Measurements from ENCODE around the gene ADD1.

Gene ADD1

DNA sequence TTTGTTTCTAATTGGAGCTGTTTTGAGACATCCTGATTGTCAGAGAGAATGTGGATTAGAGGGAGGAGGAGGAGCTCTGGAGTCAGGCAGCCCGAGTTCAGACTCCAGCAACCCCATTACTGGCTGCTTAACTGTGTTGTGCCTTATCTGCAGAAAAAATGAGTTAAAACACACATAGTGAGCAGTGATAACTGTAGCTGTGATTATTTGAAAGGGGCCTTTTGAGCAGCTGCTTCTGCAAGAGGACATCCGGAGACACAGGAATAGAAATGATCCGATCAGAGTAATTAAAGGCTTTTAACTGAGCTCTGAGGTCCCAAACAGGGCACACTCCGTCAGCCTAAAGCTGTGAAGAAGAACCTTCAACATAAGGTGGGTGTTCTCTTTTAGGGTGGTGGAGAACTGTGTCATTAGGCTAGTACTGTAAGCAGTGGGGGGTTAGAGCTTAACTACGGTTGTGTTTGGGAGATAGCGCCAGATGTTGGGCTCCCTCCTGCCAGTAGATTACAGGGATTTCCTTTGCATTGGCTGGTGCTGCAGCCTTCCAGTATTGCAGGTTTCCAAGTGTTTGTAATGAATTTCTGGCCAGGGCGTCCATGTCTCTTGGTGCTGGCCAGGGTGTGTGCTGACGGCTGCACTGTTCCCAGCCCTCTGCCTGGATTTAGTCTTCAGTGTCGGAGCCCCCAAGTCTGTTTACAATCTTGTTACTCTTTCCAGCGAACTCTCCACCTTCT lies 24.3 kb downstream of the ADD1 start:
- Mint-ChIP-seq H3K9me3 (no peaks in the 10 kb centered on the region), H3K27ac (no peak overlapping the region), H3K4me3 (no peak overlapping the region), H3K27me3 (no peaks in the 10 kb centered on the region), H3K4me1 (peaks cover 74% of the 10 kb centered on the region)
- ATAC-seq (no peak), DNase-seq (no peak)

DNA sequence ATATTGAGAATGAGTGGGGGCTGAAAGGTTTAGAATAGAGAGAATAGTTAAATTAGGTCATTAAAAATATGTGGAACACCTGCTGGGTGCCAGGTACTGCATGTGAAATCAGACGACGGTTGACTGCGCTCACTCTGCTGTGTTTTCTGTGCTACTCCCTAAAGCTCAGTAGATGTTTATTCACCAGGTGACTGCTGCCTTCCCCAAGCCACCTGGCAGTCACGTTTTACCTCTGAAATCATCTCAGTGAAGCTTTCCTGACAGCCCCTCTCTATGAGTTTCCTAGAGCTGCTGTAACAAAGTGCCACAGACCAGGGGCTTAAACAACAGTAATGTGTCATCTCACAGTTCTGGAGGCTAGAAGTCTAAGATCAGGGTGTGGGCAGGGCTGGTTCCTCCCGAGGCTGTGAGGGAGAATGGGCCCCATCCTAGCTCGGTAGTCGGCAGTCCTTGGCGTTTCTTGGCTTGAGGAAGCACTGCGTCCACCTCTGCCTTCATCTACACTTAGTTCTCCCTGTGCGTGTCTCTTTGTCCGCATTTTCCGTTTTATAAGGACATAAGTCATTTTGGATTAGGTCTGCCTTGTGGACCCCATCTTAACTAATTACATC lies 25.3 kb downstream of the ADD1 start:
- peaks cover 73% of the 10 kb centered on the region for H3K4me1 Mint-ChIP-seq
- ATAC-seq (no peak), DNase-seq (no peak)
- no peak overlapping the region for H3K4me3 Mint-ChIP-seq
- no peak overlapping the region for H3K27ac Mint-ChIP-seq
- no peaks in the 10 kb centered on the region for H3K27me3 Mint-ChIP-seq
- H3K9me3 Mint-ChIP-seq: no peaks in the 10 kb centered on the region

- Mint-ChIP-seq H3K27me3 (no peaks in the 10 kb centered on the region), H3K27ac (no peak overlapping the region), H3K4me3 (no peak overlapping the region), H3K4me1 (peaks cover 70% of the 10 kb centered on the region), H3K9me3 (no peaks in the 10 kb centered on the region)
- ATAC-seq: no peak
- no peak for DNase-seq
Observed at GRCh38 chr4:2869659-2870058, 26.0 kb downstream of the ADD1 start.

DNA sequence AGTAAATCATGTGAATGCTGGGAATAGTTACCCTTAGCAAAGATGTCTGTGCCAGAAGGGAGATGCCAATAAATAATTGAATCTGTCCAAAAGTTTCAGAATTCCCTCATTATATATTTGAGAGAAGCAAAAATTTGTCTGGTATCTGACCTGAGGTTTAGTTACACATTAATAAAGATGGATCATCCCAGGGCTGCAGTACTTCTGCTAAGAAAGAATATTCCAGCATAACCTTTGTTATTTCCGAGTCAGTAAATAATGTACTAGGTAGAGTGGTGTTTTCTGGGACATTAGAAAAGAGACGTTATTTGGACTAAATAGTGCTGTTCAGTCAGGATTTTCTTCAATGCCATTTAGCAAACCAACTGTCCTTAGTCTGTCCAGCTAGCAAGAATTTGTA lies 26.4 kb downstream of the ADD1 start:
- Mint-ChIP-seq H3K9me3 (no peaks in the 10 kb centered on the region), H3K27ac (no peak overlapping the region), H3K4me1 (peaks cover 66% of the 10 kb centered on the region), H3K27me3 (no peaks in the 10 kb centered on the region), H3K4me3 (no peak overlapping the region)
- ATAC-seq (no peak), DNase-seq (no peak)

DNA sequence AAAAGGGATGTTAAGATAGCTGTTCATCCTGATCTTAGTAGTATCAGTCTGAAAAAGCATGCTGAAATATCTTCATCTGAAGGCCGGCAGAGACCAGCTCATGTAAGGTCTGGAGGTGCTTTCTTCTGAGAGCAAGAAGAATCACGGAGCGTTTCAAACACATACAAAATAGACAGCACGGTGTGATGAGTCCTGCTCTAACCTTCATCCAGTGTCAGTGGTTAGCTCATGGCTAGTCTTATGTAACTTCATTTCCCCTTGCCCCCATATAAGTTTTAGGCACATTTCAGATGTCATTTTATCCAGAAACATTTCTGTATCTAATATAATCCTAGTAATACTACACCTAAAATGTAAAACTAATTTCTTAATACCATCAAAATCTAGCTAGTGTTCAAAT lies 27.8 kb downstream of the ADD1 start:
- DNase-seq (no peak), ATAC-seq (no peak)
- no peak overlapping the region for H3K4me3 Mint-ChIP-seq
- peaks cover 53% of the 10 kb centered on the region for H3K4me1 Mint-ChIP-seq
- no peaks in the 10 kb centered on the region for H3K27me3 Mint-ChIP-seq
- H3K9me3 Mint-ChIP-seq: no peaks in the 10 kb centered on the region
- no peak overlapping the region for H3K27ac Mint-ChIP-seq

DNA sequence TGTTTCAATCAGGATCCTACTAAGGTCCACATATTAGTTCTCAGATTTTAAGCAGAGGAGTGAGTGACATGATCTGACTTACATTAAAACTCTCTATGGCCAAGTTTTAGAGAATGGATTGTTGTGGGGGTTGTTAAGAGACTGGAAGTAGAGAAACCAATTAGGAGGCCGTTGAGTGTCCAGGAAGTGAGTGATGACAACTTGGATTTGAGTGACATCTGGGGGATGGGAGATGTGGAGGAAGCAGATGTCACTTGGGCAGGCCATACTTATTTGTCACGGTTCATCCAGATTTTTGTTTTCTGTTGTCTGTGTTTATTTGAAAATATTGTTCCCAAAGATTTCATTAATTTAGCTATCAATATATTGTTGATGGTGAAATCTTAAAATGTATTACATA lies 28.3 kb downstream of the ADD1 start:
- Mint-ChIP-seq H3K9me3 (no peaks in the 10 kb centered on the region), H3K4me1 (peaks cover 49% of the 10 kb centered on the region), H3K27me3 (no peaks in the 10 kb centered on the region), H3K4me3 (no peak overlapping the region), H3K27ac (no peak overlapping the region)
- ATAC-seq: peak; percentile 61
- DNase-seq: no peak

GRCh38 chr4:2873329-2873728 lies 29.7 kb downstream of the ADD1 start:
- no peak overlapping the region for H3K27ac Mint-ChIP-seq
- no peaks in the 10 kb centered on the region for H3K27me3 Mint-ChIP-seq
- DNase-seq (no peak), ATAC-seq (no peak)
- H3K9me3 Mint-ChIP-seq: no peaks in the 10 kb centered on the region
- H3K4me1 Mint-ChIP-seq: peaks cover 51% of the 10 kb centered on the region
- H3K4me3 Mint-ChIP-seq: no peak overlapping the region

DNA sequence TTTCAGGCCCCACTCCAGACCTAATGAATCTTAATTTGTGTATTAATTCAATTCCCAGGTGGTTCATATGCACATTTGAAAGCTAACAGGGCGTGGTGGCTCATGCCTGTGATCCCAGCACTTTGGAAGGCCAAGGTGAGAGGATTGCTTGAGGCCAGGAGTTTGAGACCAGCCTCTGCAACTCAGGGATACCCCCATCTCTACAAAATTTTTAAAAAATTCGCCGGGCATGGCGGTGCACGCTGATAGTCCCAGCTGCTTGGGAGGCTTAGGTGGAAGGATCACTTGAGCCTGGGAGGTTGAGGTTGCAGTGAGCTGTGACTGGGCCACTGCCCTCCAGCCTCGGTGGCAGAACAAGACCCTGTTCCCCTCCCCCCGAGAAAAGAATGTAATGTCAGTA lies 31.2 kb downstream of the ADD1 start:
- no peak for ATAC-seq
- no peak overlapping the region for H3K27ac Mint-ChIP-seq

DNA sequence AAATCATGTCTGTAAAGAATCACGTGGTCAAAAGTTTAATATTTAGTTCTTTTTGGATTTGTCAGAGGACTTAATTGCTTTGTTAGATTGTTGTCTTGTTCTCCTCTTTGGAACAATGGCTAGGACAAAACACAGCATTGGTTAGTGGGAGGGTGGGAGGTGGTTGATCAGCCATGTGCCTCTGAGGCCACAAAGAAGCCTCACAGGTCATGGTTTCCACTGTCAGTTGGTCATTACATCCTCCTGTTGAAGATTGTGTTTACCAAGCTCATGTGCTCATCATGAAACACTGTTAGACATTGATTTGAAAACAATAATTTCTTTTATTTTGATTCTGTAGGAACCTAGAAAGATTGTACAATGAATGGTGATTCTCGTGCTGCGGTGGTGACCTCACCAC lies 31.9 kb downstream of the ADD1 start:
- ATAC-seq: no peak
- Mint-ChIP-seq H3K9me3 (no peaks in the 10 kb centered on the region), H3K27me3 (no peaks in the 10 kb centered on the region), H3K27ac (no peak overlapping the region), H3K4me3 (no peak overlapping the region), H3K4me1 (peaks cover 28% of the 10 kb centered on the region)
- no peak for DNase-seq

More for the DNA sequence above, 31.2 kb downstream of the ADD1 start:
- no peak for DNase-seq
- Mint-ChIP-seq H3K9me3 (no peaks in the 10 kb centered on the region), H3K27me3 (no peaks in the 10 kb centered on the region), H3K4me3 (no peak overlapping the region), H3K4me1 (peaks cover 35% of the 10 kb centered on the region)

GRCh38 chr4:2878346-2878745 lies 34.7 kb downstream of the ADD1 start:
- no peaks in the 10 kb centered on the region for H3K9me3 Mint-ChIP-seq
- peaks cover 12% of the 10 kb centered on the region for H3K4me1 Mint-ChIP-seq
- H3K4me3 Mint-ChIP-seq: no peak overlapping the region
- ATAC-seq (no peak), DNase-seq (no peak)
- H3K27ac Mint-ChIP-seq: peak overlapping the region in 1 of 2 donors; percentile 75
- no peaks in the 10 kb centered on the region for H3K27me3 Mint-ChIP-seq

DNA sequence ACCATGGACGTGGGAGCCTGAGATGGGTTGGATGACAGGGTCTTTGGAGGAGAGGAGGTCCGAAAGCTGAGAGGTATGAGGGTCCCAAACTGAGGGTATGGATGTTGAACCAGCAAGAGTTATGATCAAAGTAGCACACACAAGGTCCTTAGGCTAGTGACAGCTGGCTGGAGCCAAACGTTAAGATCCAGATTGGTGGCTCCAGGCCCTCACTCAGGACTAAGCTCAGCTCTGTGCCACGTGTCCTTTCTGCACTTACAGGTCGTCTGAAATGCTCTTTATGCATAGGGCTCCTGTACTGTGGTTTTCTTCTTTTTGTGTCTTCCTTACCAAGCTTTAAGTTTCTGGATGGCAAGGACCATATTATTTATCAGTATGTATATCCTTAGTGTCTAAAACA lies 35.4 kb downstream of the ADD1 start:
- H3K9me3 Mint-ChIP-seq: no peaks in the 10 kb centered on the region
- no peaks in the 10 kb centered on the region for H3K27me3 Mint-ChIP-seq
- peaks cover 12% of the 10 kb centered on the region for H3K4me1 Mint-ChIP-seq
- no peak overlapping the region for H3K4me3 Mint-ChIP-seq
- DNase-seq (no peak), ATAC-seq (no peak)
- H3K27ac Mint-ChIP-seq: peak overlapping the region in 1 of 2 donors; percentile 22

DNA sequence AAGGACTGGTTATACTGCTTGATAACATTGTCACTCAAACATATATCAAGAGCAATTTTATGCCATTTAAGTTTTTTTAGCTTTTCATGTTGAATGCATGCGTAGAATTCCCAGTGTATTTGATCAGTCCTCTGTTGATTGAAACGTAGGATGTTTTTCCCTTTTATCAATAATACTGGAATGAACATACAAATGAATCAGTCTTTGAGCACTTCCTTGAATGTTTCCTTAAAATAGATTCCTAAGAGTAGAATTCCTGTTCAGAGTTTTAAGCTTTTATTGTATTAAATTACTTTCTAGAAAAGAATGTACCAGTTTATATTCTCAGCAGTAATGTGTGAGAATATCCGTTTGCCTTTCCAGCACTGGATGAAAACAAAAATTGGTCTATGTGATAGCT lies 37.8 kb downstream of the ADD1 start:
- Mint-ChIP-seq H3K27me3 (no peaks in the 10 kb centered on the region), H3K27ac (no peak overlapping the region), H3K4me1 (peaks cover 12% of the 10 kb centered on the region), H3K4me3 (no peak overlapping the region), H3K9me3 (no peaks in the 10 kb centered on the region)
- no peak for ATAC-seq
- no peak for DNase-seq

DNA sequence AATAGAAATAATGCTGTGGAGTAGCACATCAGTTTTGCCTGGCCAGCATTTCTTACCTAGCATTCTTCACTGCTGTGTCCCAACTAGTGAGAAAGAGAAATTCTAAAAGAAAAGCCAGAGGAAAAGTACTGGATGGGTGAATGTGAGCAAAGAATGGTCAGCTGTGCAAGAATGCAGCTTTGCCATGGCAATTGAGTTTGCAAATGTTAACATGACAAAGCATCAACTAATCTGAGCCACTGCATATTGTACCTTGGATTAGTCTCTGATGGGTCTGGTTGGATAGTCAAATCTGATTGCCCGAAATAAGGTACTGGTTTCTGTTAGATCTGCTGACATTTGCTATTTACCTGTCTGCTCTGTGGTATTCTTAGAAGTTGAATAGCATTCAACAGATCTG lies 38.7 kb downstream of the ADD1 start:
- Mint-ChIP-seq H3K27me3 (no peaks in the 10 kb centered on the region), H3K27ac (no peak overlapping the region), H3K4me1 (peaks cover 9% of the 10 kb centered on the region), H3K4me3 (no peak overlapping the region), H3K9me3 (no peaks in the 10 kb centered on the region)
- DNase-seq (no peak), ATAC-seq (no peak)

GRCh38 chr4:2886161-2886560 lies 42.5 kb downstream of the ADD1 start:
- DNase-seq: no peak
- Mint-ChIP-seq H3K4me1 (no peaks in the 10 kb centered on the region), H3K4me3 (no peak overlapping the region), H3K27ac (no peak overlapping the region), H3K9me3 (no peaks in the 10 kb centered on the region), H3K27me3 (no peaks in the 10 kb centered on the region)
- no peak for ATAC-seq

- no peak overlapping the region for H3K27ac Mint-ChIP-seq
- H3K4me1 Mint-ChIP-seq: no peaks in the 10 kb centered on the region
- no peaks in the 10 kb centered on the region for H3K9me3 Mint-ChIP-seq
- ATAC-seq (no peak), DNase-seq (no peak)
- no peaks in the 10 kb centered on the region for H3K27me3 Mint-ChIP-seq
- no peak overlapping the region for H3K4me3 Mint-ChIP-seq
Observed at GRCh38 chr4:2886622-2887021, 43.0 kb downstream of the ADD1 start.

DNA sequence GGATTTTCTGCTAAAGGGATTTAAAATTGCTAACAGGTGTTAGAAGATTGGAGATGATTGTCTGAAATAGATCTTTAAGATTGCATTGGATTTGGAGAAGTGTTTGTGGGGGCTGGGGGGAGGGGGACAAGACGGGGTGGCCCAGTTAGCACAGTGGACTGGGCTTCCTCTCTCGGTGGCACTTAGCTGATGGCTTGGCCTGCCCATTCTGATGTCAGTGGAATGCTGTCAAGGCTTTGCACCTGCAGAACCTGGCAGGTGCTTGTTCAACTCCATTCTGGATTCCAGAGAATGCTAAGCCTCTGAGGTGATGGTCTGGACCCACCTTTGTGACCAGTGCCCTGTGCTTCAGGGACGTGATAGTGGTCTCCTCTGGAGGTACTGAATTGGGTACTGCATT lies 43.7 kb downstream of the ADD1 start:
- H3K4me3 Mint-ChIP-seq: no peak overlapping the region
- H3K4me1 Mint-ChIP-seq: no peaks in the 10 kb centered on the region
- DNase-seq (no peak), ATAC-seq (no peak)
- no peaks in the 10 kb centered on the region for H3K9me3 Mint-ChIP-seq
- H3K27ac Mint-ChIP-seq: no peak overlapping the region
- no peaks in the 10 kb centered on the region for H3K27me3 Mint-ChIP-seq

DNA sequence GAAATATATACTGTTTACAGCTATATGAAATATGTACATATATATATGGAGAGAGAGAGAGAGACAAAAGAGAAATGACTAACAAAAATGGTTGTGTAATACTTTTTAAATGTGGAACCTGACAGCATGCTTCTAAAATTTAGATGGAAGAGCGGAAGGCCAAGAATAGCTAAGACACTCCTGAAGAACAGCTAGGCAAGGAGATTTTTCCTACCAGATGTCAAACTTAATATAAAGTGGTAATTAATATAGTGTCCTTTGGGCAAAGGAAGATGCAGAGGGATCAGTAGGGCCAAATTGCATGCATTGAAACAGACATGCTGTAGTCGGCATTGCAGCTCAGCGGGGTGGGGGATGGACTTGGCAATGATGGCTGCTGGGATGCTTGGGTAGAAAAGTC lies 45.2 kb downstream of the ADD1 start:
- Mint-ChIP-seq H3K27ac (no peak overlapping the region), H3K9me3 (no peaks in the 10 kb centered on the region)

More for the DNA sequence above, 45.2 kb downstream of the ADD1 start:
- ATAC-seq (no peak), DNase-seq (no peak)
- no peak overlapping the region for H3K4me3 Mint-ChIP-seq
- no peaks in the 10 kb centered on the region for H3K27me3 Mint-ChIP-seq
- no peaks in the 10 kb centered on the region for H3K4me1 Mint-ChIP-seq

Data from stimulated activated naive CD8-positive, alpha-beta T cell treated with anti-CD3 and anti-CD28 coated beads, Interleukin-15, amount 100 ng/mL, for 72 hours (primary cell).